D341Med (cell line): ENCODE data around the gene HSPD1.
"Not testable (repeated sequence)": the region's sequence is repeated elsewhere in the genome, so short reads cannot be mapped to it uniquely, and the experiment has no call there.

Experiments used
- DNase-seq: peaks from one replicate; pipeline ENCODE4 v3.0.0; 2012; ENCODE audit warnings: low spot score

The HSPD1 gene

GRCh38 chr2:197496695-197497094 lies 2.9 kb downstream of the HSPD1 start:
- DNase-seq = no peak

GRCh38 chr2:197495433-197496134 lies 4.1 kb downstream of the HSPD1 start:
- no peak for DNase-seq

- no peak for DNase-seq
Measured at GRCh38 chr2:197487385-197487784, 12.3 kb downstream of the HSPD1 start.

- DNase-seq = no peak
Measured at GRCh38 chr2:197486175-197486574, 13.5 kb downstream of the HSPD1 start.

- not testable (repeated sequence) for DNase-seq
Measured at GRCh38 chr2:197484248-197484647, 15.4 kb downstream of the HSPD1 start.

GRCh38 chr2:197480165-197481036 lies 19.2 kb downstream of the HSPD1 start:
- no peak for DNase-seq

GRCh38 chr2:197477797-197478196 lies 21.8 kb downstream of the HSPD1 start:
- no peak for DNase-seq

- no peak for DNase-seq
Measured at GRCh38 chr2:197472166-197472565, 27.5 kb downstream of the HSPD1 start.

GRCh38 chr2:197464175-197464574 lies 35.5 kb downstream of the HSPD1 start:
- no peak for DNase-seq

- no peak for DNase-seq
Measured at GRCh38 chr2:197461057-197461456, 38.6 kb downstream of the HSPD1 start.

GRCh38 chr2:197460649-197461048 lies 39.0 kb downstream of the HSPD1 start:
- DNase-seq = no peak

- DNase-seq = no peak
Measured at GRCh38 chr2:197455428-197455827, 44.2 kb downstream of the HSPD1 start.

- DNase-seq = no peak
Measured at GRCh38 chr2:197454923-197455322, 44.7 kb downstream of the HSPD1 start.

GRCh38 chr2:197453914-197454398 lies 45.7 kb downstream of the HSPD1 start:
- no peak for DNase-seq

GRCh38 chr2:197453123-197453913 lies 46.3 kb downstream of the HSPD1 start, which contains the start of gene COQ10B:
TSS of gene COQ10B (plus strand) at chr2:197453552. CDS start at chr2:197453561, 9 bp downstream.
- peak; percentile 95 for DNase-seq

GRCh38 chr2:197452754-197453122 lies 46.9 kb downstream of the HSPD1 start:
- no peak for DNase-seq

GRCh38 chr2:197450935-197451358 lies 48.7 kb downstream of the HSPD1 start:
- not testable (repeated sequence) for DNase-seq

GRCh38 chr2:197450465-197450864 lies 49.2 kb downstream of the HSPD1 start:
- DNase-seq = no peak

- no peak for DNase-seq
Measured at GRCh38 chr2:197446844-197447243, 52.8 kb downstream of the HSPD1 start.

- DNase-seq = no peak
Measured at GRCh38 chr2:197445746-197446145, 53.9 kb downstream of the HSPD1 start.

GRCh38 chr2:197442857-197443256 lies 56.8 kb downstream of the HSPD1 start:
- no peak for DNase-seq

GRCh38 chr2:197437380-197437779 lies 62.3 kb downstream of the HSPD1 start:
- no peak for DNase-seq
